GM12873 (cell line): ENCODE data around the gene HEATR1.

ENCODE experiments used
- TF ChIP-seq, protein P1 (sequence below): IDR thresholded peaks from 2 replicates; pipeline ENCODE4 v1.5.1; 2012; ENCODE audit warnings: low read depth, mild to moderate bottlenecking, moderate library complexity, low read length, control low read depth; ENCODE audit not compliant: insufficient read depth; ENCODE audit errors: missing control alignments

HEATR1 gene

DNA sequence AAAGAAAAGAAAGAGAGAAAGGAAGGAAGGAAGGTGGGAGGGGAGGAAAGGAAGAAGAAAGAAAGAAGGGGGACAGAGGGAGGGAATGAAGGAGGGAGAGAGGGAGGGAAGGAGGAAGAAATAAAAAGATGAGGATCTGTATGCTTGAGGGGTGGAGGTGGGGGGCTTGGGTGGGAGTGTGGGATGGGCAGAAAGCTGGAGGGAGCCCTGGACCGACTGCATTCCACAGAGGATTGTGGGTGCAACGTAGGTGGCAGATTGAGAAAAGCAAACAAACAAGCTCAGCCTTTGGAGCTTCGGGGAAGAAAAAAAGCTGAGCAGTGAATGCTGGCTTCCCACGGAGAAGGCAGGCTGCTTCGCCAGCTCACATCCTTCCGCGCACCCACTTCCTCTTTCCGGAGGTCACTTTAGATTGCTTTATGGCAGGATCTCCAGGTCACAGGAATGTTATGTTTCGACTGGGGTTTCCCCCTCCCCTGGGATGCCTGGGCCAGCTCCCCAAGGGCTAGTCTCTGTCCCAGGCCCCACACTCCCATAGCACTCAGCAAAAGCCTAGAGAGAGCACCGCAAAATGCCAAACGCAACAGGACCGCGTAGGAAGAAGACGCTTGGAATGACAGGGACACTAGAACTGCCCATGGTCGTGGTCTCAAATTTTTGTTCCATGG lies 101.2 kb downstream of the HEATR1 start:
- TF ChIP-seq, protein P1, sequence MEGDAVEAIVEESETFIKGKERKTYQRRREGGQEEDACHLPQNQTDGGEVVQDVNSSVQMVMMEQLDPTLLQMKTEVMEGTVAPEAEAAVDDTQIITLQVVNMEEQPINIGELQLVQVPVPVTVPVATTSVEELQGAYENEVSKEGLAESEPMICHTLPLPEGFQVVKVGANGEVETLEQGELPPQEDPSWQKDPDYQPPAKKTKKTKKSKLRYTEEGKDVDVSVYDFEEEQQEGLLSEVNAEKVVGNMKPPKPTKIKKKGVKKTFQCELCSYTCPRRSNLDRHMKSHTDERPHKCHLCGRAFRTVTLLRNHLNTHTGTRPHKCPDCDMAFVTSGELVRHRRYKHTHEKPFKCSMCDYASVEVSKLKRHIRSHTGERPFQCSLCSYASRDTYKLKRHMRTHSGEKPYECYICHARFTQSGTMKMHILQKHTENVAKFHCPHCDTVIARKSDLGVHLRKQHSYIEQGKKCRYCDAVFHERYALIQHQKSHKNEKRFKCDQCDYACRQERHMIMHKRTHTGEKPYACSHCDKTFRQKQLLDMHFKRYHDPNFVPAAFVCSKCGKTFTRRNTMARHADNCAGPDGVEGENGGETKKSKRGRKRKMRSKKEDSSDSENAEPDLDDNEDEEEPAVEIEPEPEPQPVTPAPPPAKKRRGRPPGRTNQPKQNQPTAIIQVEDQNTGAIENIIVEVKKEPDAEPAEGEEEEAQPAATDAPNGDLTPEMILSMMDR: no peak

DNA sequence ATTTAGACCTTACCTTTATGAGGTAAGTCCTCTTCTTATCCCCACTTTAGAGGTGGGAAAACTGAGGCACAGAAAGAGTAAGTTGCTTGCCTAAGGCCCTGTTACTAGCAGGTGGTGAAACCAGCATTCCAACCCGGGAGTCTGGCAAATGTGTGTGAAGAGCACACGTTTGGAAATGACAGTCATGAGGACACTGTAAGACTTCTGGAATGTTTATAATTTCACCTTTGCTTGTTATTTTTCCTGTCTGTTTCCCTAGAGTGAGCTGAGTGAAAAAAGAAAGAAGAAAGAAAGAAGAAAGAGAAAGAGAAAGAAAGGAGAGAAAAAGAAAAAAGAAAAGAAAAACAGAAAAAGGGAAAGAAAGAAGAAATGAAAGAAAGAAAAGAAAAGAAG lies 101.7 kb downstream of the HEATR1 start:
- TF ChIP-seq, protein P1: no peak

DNA sequence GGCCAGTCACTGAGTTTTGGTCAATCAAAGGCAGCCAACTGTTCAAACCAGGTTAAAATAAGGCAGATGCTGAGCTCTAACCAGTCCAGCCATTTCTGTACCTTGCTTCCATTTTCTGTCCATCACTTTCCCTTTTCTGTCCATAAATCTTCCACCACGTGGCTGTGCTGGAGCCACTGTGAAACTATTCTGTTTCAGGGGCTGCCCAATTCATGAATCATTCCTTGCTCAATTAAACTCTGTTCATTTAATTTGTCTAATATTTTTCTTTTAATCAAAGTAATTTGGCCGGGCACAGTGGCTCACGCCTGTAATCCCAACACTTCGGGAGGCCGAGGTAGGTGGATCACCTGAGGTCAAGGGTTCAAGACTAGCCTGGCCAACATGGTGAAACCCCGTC lies 103.2 kb downstream of the HEATR1 start:
- TF ChIP-seq, protein P1: no peak
